Measurements from ENCODE around the gene SOHLH1. TPM values are rescaled to one million over a fixed set of nuclear protein-coding genes. Genes with fewer than 3 reads are reported as not detected.

The SOHLH1 gene
- total and polyA plus RNA-seq, 2 donors (not counting 1 experiment from before 2014, with no cell fraction given): not detected

DNA sequence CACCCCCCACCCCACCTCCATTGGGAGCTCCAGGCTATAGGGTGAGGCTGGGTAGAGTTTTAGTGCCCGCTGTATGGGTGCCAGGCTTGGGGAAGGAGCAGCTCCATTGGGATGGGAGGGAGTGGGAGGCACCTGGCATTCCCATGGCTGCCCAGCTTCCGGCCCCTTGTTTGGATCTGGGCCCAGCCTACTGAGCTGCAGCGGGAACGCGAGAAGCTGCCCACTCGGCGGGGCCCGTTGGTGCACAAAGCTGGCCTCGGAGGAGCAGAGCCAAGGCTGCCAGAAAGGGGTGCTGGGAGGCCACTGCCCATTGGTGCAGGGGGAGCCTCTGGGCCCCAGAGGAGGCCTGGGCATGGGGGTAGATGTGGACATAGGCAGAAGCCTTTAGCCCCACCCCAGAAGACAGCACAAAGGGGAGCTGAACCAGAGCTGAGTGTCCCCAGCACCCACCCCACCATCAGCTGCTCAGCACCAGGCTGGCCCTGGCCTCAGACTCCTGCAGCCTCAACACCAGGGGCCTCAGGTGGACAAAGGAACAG lies 31.7 kb downstream of the SOHLH1 start:
- no peak for TF ChIP-seq EZH2 (IDR thresholded peaks at IDR 0.05; ENCODE audit: low read length, missing control alignments)
- TF ChIP-seq, protein P1, sequence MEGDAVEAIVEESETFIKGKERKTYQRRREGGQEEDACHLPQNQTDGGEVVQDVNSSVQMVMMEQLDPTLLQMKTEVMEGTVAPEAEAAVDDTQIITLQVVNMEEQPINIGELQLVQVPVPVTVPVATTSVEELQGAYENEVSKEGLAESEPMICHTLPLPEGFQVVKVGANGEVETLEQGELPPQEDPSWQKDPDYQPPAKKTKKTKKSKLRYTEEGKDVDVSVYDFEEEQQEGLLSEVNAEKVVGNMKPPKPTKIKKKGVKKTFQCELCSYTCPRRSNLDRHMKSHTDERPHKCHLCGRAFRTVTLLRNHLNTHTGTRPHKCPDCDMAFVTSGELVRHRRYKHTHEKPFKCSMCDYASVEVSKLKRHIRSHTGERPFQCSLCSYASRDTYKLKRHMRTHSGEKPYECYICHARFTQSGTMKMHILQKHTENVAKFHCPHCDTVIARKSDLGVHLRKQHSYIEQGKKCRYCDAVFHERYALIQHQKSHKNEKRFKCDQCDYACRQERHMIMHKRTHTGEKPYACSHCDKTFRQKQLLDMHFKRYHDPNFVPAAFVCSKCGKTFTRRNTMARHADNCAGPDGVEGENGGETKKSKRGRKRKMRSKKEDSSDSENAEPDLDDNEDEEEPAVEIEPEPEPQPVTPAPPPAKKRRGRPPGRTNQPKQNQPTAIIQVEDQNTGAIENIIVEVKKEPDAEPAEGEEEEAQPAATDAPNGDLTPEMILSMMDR (conservative IDR thresholded peaks at IDR 0.05 in 1 of 2, IDR thresholded peaks at IDR 0.05 in 1 of 2; ENCODE audit: low read depth in 1 of 2, low read length in 2 of 2): no peak
- no peaks in the 10 kb centered on the region for H3K27me3 ChIP-seq (ENCODE audit: control insufficient read depth, insufficient read depth, low read length)
- no peak overlapping the region for H3K4me2 ChIP-seq (ENCODE audit: extremely low read depth, insufficient read depth, low read length)
- H3K4me3 ChIP-seq (replicated peaks in 1 of 4; ENCODE audit: control extremely low read depth in 1 of 4, insufficient read depth in 1 of 4, low read depth in 3 of 4, low read length in 4 of 4): no peak overlapping the region
- H4K20me1 ChIP-seq (ENCODE audit: control insufficient read depth, extremely low read depth, insufficient read depth, low read length): no peaks in the 10 kb centered on the region
- DNase-seq (ENCODE audit: low read depth in 2 of 2): no peak
- H3K27ac ChIP-seq (ENCODE audit: insufficient read depth, low read length): no peak overlapping the region
- H2AFZ ChIP-seq (ENCODE audit: low read length): no peak overlapping the region
- H3K36me3 ChIP-seq (ENCODE audit: control insufficient read depth, insufficient read depth, low read length): no peaks in the 10 kb centered on the region
- no peaks in the 10 kb centered on the region for H3K4me1 ChIP-seq (ENCODE audit: control insufficient read depth, extremely low read depth, insufficient read depth, low read length)
- H3K9me3 ChIP-seq (ENCODE audit: control insufficient read depth, insufficient read depth, low read depth, low read length): no peaks in the 10 kb centered on the region
- H3K79me2 ChIP-seq (ENCODE audit: control insufficient read depth, insufficient read depth, low read length): no peaks in the 10 kb centered on the region
- no peak overlapping the region for H3K9ac ChIP-seq (ENCODE audit: insufficient read depth, low read length)

DNA sequence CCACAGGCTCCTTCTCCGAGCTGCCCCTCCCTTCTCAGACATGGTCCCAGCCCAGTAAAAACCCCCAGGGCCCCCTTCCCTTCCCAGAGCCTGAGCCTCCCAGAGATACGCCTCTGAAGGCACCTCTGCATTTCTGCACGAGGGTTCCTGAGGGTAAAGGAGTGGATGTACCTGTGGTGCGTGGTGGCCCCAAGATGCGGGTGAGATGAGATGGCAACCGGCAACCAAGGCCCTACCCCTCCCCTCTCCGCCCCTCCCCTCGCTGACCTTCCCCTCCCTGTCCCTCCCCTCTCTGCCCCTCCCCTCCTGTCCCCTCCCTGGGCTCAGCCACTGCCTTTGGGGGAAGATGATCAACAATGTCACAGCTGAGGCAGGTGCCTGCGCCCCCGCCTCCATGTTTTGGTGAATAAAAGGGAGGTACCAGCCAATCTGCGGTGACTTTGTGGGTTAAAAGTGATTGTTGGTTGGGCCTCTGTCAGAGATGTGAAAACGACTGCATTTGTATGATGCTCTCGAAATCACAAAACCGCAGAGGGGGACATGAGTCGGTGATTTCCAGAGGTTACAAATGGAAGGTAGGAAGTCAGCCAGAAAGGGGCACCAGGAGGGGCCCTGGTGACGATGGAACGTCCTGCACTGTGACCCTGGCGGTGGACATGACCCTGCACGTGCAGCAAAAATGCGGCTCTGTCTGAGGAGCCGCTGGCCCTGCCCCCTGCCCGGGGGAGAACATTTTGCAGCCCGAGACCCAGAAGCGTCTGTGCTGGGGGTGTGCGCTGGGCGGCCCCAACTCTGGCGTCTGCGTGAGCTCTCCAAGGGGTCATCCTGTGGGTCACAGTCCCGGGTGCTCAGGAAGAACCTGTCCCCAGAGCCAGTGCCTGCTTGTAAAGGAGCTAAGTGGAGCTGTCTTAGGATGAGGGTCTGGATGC lies 32.5 kb downstream of the SOHLH1 start:
- Histone ChIP-seq H3K9me3 (ENCODE audit: control insufficient read depth, insufficient read depth, low read depth, low read length) (no peaks in the 10 kb centered on the region), H3K4me1 (ENCODE audit: control insufficient read depth, extremely low read depth, insufficient read depth, low read length) (no peaks in the 10 kb centered on the region), H3K4me2 (ENCODE audit: extremely low read depth, insufficient read depth, low read length) (no peak overlapping the region), H3K27me3 (ENCODE audit: control insufficient read depth, insufficient read depth, low read length) (no peaks in the 10 kb centered on the region), H3K79me2 (ENCODE audit: control insufficient read depth, insufficient read depth, low read length) (no peaks in the 10 kb centered on the region), H3K27ac (ENCODE audit: insufficient read depth, low read length) (no peak overlapping the region), H2AFZ (ENCODE audit: low read length) (no peak overlapping the region), H3K4me3 (replicated peaks in 1 of 4; ENCODE audit: control extremely low read depth in 1 of 4, insufficient read depth in 1 of 4, low read depth in 3 of 4, low read length in 4 of 4) (no peak overlapping the region), H3K36me3 (ENCODE audit: control insufficient read depth, insufficient read depth, low read length) (no peaks in the 10 kb centered on the region), H4K20me1 (ENCODE audit: control insufficient read depth, extremely low read depth, insufficient read depth, low read length) (no peaks in the 10 kb centered on the region), H3K9ac (ENCODE audit: insufficient read depth, low read length) (no peak overlapping the region)
- DNase-seq (ENCODE audit: low read depth in 2 of 2): no peak
- TF ChIP-seq, protein P1 (conservative IDR thresholded peaks at IDR 0.05 in 1 of 2, IDR thresholded peaks at IDR 0.05 in 1 of 2; ENCODE audit: low read depth in 1 of 2, low read length in 2 of 2): no peak
- TF ChIP-seq EZH2 (IDR thresholded peaks at IDR 0.05; ENCODE audit: low read length, missing control alignments): no peak

DNA sequence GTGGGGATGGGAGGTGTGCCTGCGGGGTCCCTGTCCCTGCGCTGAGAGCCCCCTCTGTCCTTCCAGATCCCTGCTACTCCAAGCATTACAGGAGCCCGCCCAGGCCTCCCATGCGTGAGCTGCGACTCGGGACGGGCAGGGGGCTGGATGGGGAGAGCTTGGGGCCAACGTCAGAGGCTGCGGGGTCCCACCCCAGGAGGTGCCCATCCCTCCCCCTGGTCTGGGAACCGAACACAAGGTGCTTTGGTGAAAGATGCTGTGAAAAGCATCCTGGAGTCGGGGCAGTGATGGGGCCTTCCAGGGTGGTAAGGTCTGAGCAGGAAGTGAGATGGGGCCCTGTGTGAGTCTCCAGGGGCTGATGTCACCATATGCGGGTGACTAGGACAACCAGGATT lies 33.5 kb downstream of the SOHLH1 start:
- no peak overlapping the region for H3K27ac ChIP-seq (ENCODE audit: insufficient read depth, low read length)

More for the DNA sequence above, 33.5 kb downstream of the SOHLH1 start:
- H2AFZ ChIP-seq (ENCODE audit: low read length): no peak overlapping the region
- no peaks in the 10 kb centered on the region for H3K4me1 ChIP-seq (ENCODE audit: control insufficient read depth, extremely low read depth, insufficient read depth, low read length)
- no peak overlapping the region for H3K9ac ChIP-seq (ENCODE audit: insufficient read depth, low read length)
- no peaks in the 10 kb centered on the region for H4K20me1 ChIP-seq (ENCODE audit: control insufficient read depth, extremely low read depth, insufficient read depth, low read length)
- no peak overlapping the region for H3K4me2 ChIP-seq (ENCODE audit: extremely low read depth, insufficient read depth, low read length)
- H3K4me3 ChIP-seq (replicated peaks in 1 of 4; ENCODE audit: control extremely low read depth in 1 of 4, insufficient read depth in 1 of 4, low read depth in 3 of 4, low read length in 4 of 4): no peak overlapping the region
- no peak for TF ChIP-seq EZH2 (IDR thresholded peaks at IDR 0.05; ENCODE audit: low read length, missing control alignments)
- TF ChIP-seq, protein P1 (conservative IDR thresholded peaks at IDR 0.05 in 1 of 2, IDR thresholded peaks at IDR 0.05 in 1 of 2; ENCODE audit: low read depth in 1 of 2, low read length in 2 of 2): no peak
- H3K79me2 ChIP-seq (ENCODE audit: control insufficient read depth, insufficient read depth, low read length): no peaks in the 10 kb centered on the region
- H3K27me3 ChIP-seq (ENCODE audit: control insufficient read depth, insufficient read depth, low read length): no peaks in the 10 kb centered on the region
- DNase-seq (ENCODE audit: low read depth in 2 of 2): no peak
- H3K36me3 ChIP-seq (ENCODE audit: control insufficient read depth, insufficient read depth, low read length): no peaks in the 10 kb centered on the region
- no peaks in the 10 kb centered on the region for H3K9me3 ChIP-seq (ENCODE audit: control insufficient read depth, insufficient read depth, low read depth, low read length)

Data from fibroblast of lung (primary cell).